GM12801 (cell line): ENCODE results near the gene C1GALT1.

ENCODE experiments used
- CTCF ChIP-seq: IDR thresholded peaks from one replicate; pipeline ENCODE4 v1.5.1; 2011; ENCODE audit warnings: control low read depth; ENCODE audit not compliant: insufficient read length; ENCODE audit errors: extremely low read depth

Gene C1GALT1

GRCh38 chr7:7182156-7183060 lies at the start of gene C1GALT1:
Gene C1GALT1, plus strand, starts transcription at chr7:7182544. Its CDS starts 51,776 bp downstream, at chr7:7234320.
- no peak for TF ChIP-seq CTCF

GRCh38 chr7:7134046-7134445 lies 48.3 kb upstream of the C1GALT1 start:
- no peak for TF ChIP-seq CTCF

- no peak for TF ChIP-seq CTCF
Observed at GRCh38 chr7:7135074-7135473, 47.3 kb upstream of the C1GALT1 start.

- TF ChIP-seq CTCF, result no peak
Observed at GRCh38 chr7:7136466-7137381, 45.6 kb upstream of the C1GALT1 start.

- no peak for TF ChIP-seq CTCF
Observed at GRCh38 chr7:7138897-7139296, 43.4 kb upstream of the C1GALT1 start.

- TF ChIP-seq CTCF, result no peak
Observed at GRCh38 chr7:7146837-7147236, 35.5 kb upstream of the C1GALT1 start.

- no peak for TF ChIP-seq CTCF
Observed at GRCh38 chr7:7148798-7149481, 33.4 kb upstream of the C1GALT1 start.
